C4-2B (cell line): ENCODE data around the gene KRTAP5-4.

Experiments used
- ZFX ChIP-seq: fragments of 450-650 bp; IDR thresholded peaks from 2 replicates; pipeline ENCODE4 v1.6.1; 2017
- TF ChIP-seq, protein P1 (sequence below): fragments of 450-650 bp; conservative IDR thresholded peaks from 2 replicates; pipeline ENCODE4 v1.5.1; 2017; ENCODE audit warnings: mild to moderate bottlenecking

DNA sequence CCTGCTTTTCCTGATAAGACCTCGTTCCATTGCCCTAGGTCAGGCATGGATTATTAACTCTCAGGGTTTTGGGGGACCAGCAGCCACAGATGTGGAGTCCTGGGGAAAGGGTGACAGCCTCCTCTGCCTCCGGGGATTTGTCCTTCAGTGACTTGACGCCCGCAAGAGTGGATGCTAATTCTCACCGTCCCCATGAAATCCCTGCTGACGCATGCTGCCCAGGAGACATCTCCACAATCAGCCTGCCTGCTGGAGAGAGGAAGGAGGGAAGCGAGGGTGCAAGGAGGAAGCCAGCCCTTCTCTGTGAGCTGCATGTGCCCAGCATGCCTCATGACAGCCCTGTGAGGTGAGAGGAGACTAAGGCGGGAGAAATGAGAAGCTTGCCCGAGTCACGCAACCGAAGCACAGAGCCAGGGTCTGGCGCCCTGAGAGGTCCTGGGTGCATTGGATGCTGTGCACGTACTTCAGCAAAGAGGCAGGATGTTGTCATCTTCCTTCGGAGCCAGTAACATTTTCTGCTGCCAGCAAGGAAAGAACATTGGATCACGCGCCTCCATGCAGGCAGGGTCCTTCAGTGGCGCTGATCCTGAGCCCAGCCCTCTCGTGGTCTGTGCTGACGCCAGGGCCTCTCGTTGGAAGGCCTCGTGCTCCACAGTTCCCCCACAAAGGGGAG lies 47.7 kb upstream of the KRTAP5-4 start:
- TF ChIP-seq, protein P1, sequence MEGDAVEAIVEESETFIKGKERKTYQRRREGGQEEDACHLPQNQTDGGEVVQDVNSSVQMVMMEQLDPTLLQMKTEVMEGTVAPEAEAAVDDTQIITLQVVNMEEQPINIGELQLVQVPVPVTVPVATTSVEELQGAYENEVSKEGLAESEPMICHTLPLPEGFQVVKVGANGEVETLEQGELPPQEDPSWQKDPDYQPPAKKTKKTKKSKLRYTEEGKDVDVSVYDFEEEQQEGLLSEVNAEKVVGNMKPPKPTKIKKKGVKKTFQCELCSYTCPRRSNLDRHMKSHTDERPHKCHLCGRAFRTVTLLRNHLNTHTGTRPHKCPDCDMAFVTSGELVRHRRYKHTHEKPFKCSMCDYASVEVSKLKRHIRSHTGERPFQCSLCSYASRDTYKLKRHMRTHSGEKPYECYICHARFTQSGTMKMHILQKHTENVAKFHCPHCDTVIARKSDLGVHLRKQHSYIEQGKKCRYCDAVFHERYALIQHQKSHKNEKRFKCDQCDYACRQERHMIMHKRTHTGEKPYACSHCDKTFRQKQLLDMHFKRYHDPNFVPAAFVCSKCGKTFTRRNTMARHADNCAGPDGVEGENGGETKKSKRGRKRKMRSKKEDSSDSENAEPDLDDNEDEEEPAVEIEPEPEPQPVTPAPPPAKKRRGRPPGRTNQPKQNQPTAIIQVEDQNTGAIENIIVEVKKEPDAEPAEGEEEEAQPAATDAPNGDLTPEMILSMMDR = no peak
- TF ChIP-seq ZFX = no peak
